ENCODE results near the gene TMEM233.

- TF ChIP-seq CTCF (IDR thresholded peaks at IDR 0.05) (no peak), POLR2A (IDR thresholded peaks at IDR 0.05) (no peak)
Observed at GRCh38 chr12:119673634-119674033, 80.1 kb downstream of the TMEM233 start.

All from adrenal gland (tissue), 5 donors.